Suppressor macrophage treated with lipopolysaccharide for 1 hour (primary cell): ENCODE data around the gene ANAPC16.

Experiments
- DNase-seq, 3 donors: peaks; one replicate each; pipeline ENCODE4 v3.0.0-alpha.2; 2020 to 2022

ANAPC16 gene

GRCh38 chr10:72283131-72283530 lies 67.3 kb downstream of the ANAPC16 start:
- no peak for DNase-seq
